HEK293 (cell line): Measurements from ENCODE around the gene CBLIF.

Source experiments
- KLF8 ChIP-seq: fragments of 450-650 bp; formaldehyde crosslinking; IDR thresholded peaks from 2 replicates; pipeline ENCODE4 v1.5.1; 2016; ENCODE audit warnings: missing biosample characterization, missing genetic modification characterization
- PRDM10 ChIP-seq: fragments of 450-650 bp; formaldehyde crosslinking; IDR thresholded peaks from 2 replicates; pipeline ENCODE4 v1.5.1; 2016; ENCODE audit warnings: missing biosample characterization, missing genetic modification characterization
- SP2 ChIP-seq: fragments of 450-650 bp; formaldehyde crosslinking; IDR thresholded peaks from 2 replicates; pipeline ENCODE4 v1.5.1; 2016; ENCODE audit warnings: missing biosample characterization, missing genetic modification characterization
- YY1 ChIP-seq: fragments of 450-650 bp; formaldehyde crosslinking; IDR thresholded peaks from 2 replicates; pipeline ENCODE4 v1.5.1; 2018; ENCODE audit warnings: missing biosample characterization, missing genetic modification characterization
- ZNF530 ChIP-seq: fragments of 450-650 bp; formaldehyde crosslinking; IDR thresholded peaks from 2 replicates; pipeline ENCODE4 v1.5.1; 2016; ENCODE audit warnings: low read depth, missing biosample characterization, missing genetic modification characterization
- ZNF830 ChIP-seq: fragments of 450-650 bp; IDR thresholded peaks from 2 replicates; pipeline ENCODE4 v1.5.0; 2018; ENCODE audit warnings: missing biosample characterization, missing genetic modification characterization, low read depth, mild to moderate bottlenecking, moderate library complexity
- TF ChIP-seq, protein P1 (sequence below): fragments of 450-650 bp; formaldehyde crosslinking; IDR thresholded peaks from 2 replicates; pipeline ENCODE4 v1.5.1; 2016; ENCODE audit warnings: missing biosample characterization, missing genetic modification characterization
- TF ChIP-seq, protein P2 (sequence below): fragments of 450-650 bp; IDR thresholded peaks from 2 replicates; pipeline ENCODE4 v1.5.1; 2018; ENCODE audit warnings: missing biosample characterization, mild to moderate bottlenecking, missing genetic modification characterization

DNA sequence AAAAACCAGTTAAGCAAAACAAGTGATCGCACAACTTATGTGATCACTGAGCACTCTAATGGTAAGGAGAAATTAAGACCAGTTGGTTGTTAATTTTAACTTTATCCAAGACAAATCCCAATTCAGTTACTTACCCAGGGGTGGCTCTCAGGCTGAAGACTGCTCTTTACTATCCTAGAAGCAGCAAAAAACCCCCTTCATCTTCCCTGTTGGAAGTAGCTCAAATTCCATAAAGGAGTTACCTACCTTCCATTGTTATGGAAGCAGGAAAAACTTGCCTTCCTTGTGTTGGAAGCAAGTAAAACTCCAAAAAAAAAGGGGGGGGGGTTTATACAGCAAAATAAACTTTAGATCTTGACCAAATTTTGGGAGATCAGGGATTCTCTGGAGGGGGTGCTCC is 29.5 kb downstream of the CBLIF start:
- TF ChIP-seq SP2 (tag by site-specific recombination) (no peak), ZNF830 (no peak), YY1 (no peak), PRDM10 (no peak), ZNF530 (no peak), KLF8 (no peak)
- TF ChIP-seq, protein P1, sequence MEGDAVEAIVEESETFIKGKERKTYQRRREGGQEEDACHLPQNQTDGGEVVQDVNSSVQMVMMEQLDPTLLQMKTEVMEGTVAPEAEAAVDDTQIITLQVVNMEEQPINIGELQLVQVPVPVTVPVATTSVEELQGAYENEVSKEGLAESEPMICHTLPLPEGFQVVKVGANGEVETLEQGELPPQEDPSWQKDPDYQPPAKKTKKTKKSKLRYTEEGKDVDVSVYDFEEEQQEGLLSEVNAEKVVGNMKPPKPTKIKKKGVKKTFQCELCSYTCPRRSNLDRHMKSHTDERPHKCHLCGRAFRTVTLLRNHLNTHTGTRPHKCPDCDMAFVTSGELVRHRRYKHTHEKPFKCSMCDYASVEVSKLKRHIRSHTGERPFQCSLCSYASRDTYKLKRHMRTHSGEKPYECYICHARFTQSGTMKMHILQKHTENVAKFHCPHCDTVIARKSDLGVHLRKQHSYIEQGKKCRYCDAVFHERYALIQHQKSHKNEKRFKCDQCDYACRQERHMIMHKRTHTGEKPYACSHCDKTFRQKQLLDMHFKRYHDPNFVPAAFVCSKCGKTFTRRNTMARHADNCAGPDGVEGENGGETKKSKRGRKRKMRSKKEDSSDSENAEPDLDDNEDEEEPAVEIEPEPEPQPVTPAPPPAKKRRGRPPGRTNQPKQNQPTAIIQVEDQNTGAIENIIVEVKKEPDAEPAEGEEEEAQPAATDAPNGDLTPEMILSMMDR (tag by site-specific recombination) = no peak
- TF ChIP-seq, protein P2, sequence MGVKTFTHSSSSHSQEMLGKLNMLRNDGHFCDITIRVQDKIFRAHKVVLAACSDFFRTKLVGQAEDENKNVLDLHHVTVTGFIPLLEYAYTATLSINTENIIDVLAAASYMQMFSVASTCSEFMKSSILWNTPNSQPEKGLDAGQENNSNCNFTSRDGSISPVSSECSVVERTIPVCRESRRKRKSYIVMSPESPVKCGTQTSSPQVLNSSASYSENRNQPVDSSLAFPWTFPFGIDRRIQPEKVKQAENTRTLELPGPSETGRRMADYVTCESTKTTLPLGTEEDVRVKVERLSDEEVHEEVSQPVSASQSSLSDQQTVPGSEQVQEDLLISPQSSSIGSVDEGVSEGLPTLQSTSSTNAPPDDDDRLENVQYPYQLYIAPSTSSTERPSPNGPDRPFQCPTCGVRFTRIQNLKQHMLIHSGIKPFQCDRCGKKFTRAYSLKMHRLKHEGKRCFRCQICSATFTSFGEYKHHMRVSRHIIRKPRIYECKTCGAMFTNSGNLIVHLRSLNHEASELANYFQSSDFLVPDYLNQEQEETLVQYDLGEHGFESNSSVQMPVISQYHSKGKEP (tag by site-specific recombination) = no peak
